Measurements from ENCODE around the gene FADS2. TPM values are rescaled to one million over a fixed set of nuclear protein-coding genes. Genes with fewer than 3 reads are reported as not detected.

FADS2 gene
- total RNA-seq, 1 experiment from 2014 or later = 246 TPM

DNA sequence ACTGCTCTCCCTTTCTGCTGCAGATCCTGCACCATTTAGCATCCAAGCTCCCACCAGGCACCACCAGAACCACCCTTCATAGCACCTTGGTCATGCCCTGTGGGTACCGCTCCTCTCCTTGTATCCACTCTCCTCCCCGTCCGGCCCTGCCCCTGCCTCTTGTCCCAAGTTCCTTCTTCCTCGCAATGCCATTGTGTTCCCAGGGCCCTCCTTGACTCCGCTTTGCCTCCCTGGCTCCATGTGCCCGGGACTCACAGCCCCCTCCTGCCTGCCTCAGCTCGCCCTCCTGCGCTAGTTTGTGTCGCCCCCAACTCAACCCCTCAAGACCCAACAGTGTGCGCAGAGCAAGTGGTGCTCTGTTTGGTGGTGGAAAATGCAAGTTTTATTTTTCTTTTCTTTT, 10.8 kb downstream of the FADS2 start:
- H3K9me2 ChIP-seq (replicated peaks; ENCODE audit: low read length) = no peaks in the 10 kb centered on the region
- H3K36me3 ChIP-seq (ENCODE audit: low read depth, low read length) = peaks cover 37% of the 10 kb centered on the region
- intact Hi-C loops (cut with micrococcal nuclease) = no loop called here
- no peaks in the 10 kb centered on the region; the same call in 1 of the 2 replicates for H3K4me1 ChIP-seq (ENCODE audit: insufficient read depth, low read length)
- TF ChIP-seq EZH2 (IDR thresholded peaks at IDR 0.05; ENCODE audit: low read length, unreplicated experiment) = no peak
- TF ChIP-seq EZH2phosphoT487 (IDR thresholded peaks at IDR 0.05; ENCODE audit: borderline replicate concordance, low read length) = no peak
- TF ChIP-seq, protein P1, sequence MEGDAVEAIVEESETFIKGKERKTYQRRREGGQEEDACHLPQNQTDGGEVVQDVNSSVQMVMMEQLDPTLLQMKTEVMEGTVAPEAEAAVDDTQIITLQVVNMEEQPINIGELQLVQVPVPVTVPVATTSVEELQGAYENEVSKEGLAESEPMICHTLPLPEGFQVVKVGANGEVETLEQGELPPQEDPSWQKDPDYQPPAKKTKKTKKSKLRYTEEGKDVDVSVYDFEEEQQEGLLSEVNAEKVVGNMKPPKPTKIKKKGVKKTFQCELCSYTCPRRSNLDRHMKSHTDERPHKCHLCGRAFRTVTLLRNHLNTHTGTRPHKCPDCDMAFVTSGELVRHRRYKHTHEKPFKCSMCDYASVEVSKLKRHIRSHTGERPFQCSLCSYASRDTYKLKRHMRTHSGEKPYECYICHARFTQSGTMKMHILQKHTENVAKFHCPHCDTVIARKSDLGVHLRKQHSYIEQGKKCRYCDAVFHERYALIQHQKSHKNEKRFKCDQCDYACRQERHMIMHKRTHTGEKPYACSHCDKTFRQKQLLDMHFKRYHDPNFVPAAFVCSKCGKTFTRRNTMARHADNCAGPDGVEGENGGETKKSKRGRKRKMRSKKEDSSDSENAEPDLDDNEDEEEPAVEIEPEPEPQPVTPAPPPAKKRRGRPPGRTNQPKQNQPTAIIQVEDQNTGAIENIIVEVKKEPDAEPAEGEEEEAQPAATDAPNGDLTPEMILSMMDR (conservative IDR thresholded peaks at IDR 0.05; ENCODE audit: low read depth, low read length) = no peak
- DNase-seq (no peak), ATAC-seq (no peak)
- no peak overlapping the region for H3K4me2 ChIP-seq (ENCODE audit: low read length)
- ChIA-PET CTCF (no interaction called here), POLR2A (ENCODE audit: unreplicated experiment) (no interaction called here)
- H2AFZ ChIP-seq (ENCODE audit: low read length) = no peak overlapping the region
- no peak overlapping the region for H3K9ac ChIP-seq (ENCODE audit: low read length)
- H4K20me1 ChIP-seq (ENCODE audit: low read length) = peaks cover 3% of the 10 kb centered on the region; the same call in 1 of the 2 replicates
- H3K27me3 ChIP-seq (ENCODE audit: low read length) = no peaks in the 10 kb centered on the region
- H3F3A ChIP-seq (ENCODE audit: low read length, unreplicated experiment) = no peaks in the 10 kb centered on the region
- H3K9me3 ChIP-seq (ENCODE audit: low read length) = no peaks in the 10 kb centered on the region
- no peak overlapping the region for H3K27ac ChIP-seq (ENCODE audit: low read length)
- no peak overlapping the region for H3K4me3 ChIP-seq (ENCODE audit: low read length)
- H3K79me2 ChIP-seq (ENCODE audit: low read length) = peaks cover 17% of the 10 kb centered on the region
- BruUV-seq (replicated peaks) = no TSS peak

DNA sequence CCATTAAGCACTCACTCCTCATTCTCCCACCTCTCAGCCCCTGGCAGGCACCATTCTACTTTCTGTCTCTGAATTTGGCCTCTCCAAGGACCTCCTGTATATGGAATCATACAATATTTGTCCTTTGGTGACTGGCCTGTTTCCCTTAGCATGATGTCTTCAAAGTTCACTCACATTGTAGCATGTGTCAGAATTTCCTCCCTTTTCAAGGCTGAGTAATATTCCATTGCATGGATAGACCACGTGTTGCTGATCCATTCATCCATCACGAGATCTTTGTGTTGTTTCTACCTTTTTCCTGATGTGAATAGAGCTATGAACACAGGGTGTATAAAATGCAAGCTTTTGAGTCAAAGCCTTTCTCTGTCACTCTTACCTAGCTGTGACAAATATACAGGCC, 11.6 kb downstream of the FADS2 start:
- Histone ChIP-seq H3K27me3 (ENCODE audit: low read length) (no peaks in the 10 kb centered on the region), H3K9me3 (ENCODE audit: low read length) (no peaks in the 10 kb centered on the region), H3F3A (ENCODE audit: low read length, unreplicated experiment) (no peaks in the 10 kb centered on the region), H4K20me1 (ENCODE audit: low read length) (no peaks in the 10 kb centered on the region), H3K36me3 (ENCODE audit: low read depth, low read length) (peaks cover 37% of the 10 kb centered on the region), H3K9me2 (replicated peaks; ENCODE audit: low read length) (no peaks in the 10 kb centered on the region), H3K9ac (ENCODE audit: low read length) (no peak overlapping the region), H3K79me2 (ENCODE audit: low read length) (0 out of 2 replicates have a peak, but pooled peaks cover 9% of the 10 kb centered on the region), H3K4me2 (ENCODE audit: low read length) (no peak overlapping the region), H3K4me1 (ENCODE audit: insufficient read depth, low read length) (no peaks in the 10 kb centered on the region), H2AFZ (ENCODE audit: low read length) (no peak overlapping the region), H3K4me3 (ENCODE audit: low read length) (no peak overlapping the region), H3K27ac (ENCODE audit: low read length) (no peak overlapping the region)
- no peak for ATAC-seq
- TF ChIP-seq, protein P1 (conservative IDR thresholded peaks at IDR 0.05; ENCODE audit: low read depth, low read length) = no peak
- TF ChIP-seq EZH2 (IDR thresholded peaks at IDR 0.05; ENCODE audit: low read length, unreplicated experiment) (no peak), EZH2phosphoT487 (IDR thresholded peaks at IDR 0.05; ENCODE audit: borderline replicate concordance, low read length) (no peak)
- POLR2A ChIA-PET (ENCODE audit: unreplicated experiment) = no interaction called here
- no peak for DNase-seq
- BruUV-seq (replicated peaks) = no TSS peak
- CTCF ChIA-PET = no interaction called here
- intact Hi-C loops (cut with micrococcal nuclease) = no loop called here

DNA sequence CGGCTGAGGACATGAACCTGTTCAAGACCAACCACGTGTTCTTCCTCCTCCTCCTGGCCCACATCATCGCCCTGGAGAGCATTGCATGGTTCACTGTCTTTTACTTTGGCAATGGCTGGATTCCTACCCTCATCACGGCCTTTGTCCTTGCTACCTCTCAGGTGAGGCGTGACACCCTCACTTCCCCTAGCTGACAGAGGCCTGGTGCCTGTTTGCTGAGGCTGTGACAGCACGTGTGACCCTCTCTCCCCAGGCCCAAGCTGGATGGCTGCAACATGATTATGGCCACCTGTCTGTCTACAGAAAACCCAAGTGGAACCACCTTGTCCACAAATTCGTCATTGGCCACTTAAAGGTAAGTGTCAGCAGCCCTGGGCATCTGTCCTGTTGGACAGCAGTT, 12.3 kb downstream of the FADS2 start:
- no TSS peak for BruUV-seq (replicated peaks)
- no peaks in the 10 kb centered on the region for H3K4me1 ChIP-seq (ENCODE audit: insufficient read depth, low read length)
- no peaks in the 10 kb centered on the region for H3K27me3 ChIP-seq (ENCODE audit: low read length)
- ATAC-seq (no peak), DNase-seq (no peak)
- H4K20me1 ChIP-seq (ENCODE audit: low read length) = no peaks in the 10 kb centered on the region
- TF ChIP-seq EZH2 (IDR thresholded peaks at IDR 0.05; ENCODE audit: low read length, unreplicated experiment) (no peak), EZH2phosphoT487 (IDR thresholded peaks at IDR 0.05; ENCODE audit: borderline replicate concordance, low read length) (no peak)
- TF ChIP-seq, protein P1 (conservative IDR thresholded peaks at IDR 0.05; ENCODE audit: low read depth, low read length) = no peak
- peaks cover 41% of the 10 kb centered on the region for H3K36me3 ChIP-seq (ENCODE audit: low read depth, low read length)
- no peak overlapping the region for H2AFZ ChIP-seq (ENCODE audit: low read length)
- no peaks in the 10 kb centered on the region for H3K9me3 ChIP-seq (ENCODE audit: low read length)
- ChIA-PET POLR2A (ENCODE audit: unreplicated experiment) (no interaction called here), CTCF (no interaction called here)
- H3K79me2 ChIP-seq (ENCODE audit: low read length) = 0 out of 2 replicates have a peak, but pooled peaks cover 9% of the 10 kb centered on the region
- intact Hi-C loops (cut with micrococcal nuclease) = no loop called here
- H3K4me3 ChIP-seq (ENCODE audit: low read length) = no peak overlapping the region
- no peak overlapping the region for H3K27ac ChIP-seq (ENCODE audit: low read length)
- no peaks in the 10 kb centered on the region for H3K9me2 ChIP-seq (replicated peaks; ENCODE audit: low read length)
- no peak overlapping the region for H3K9ac ChIP-seq (ENCODE audit: low read length)
- no peaks in the 10 kb centered on the region for H3F3A ChIP-seq (ENCODE audit: low read length, unreplicated experiment)
- H3K4me2 ChIP-seq (ENCODE audit: low read length) = no peak overlapping the region
